GM18526 (cell line): ENCODE results near the gene MS4A10.

Experiments used
- POLR2A ChIP-seq: IDR thresholded peaks from 3 replicates; pipeline ENCODE4 v1.6.1; 2011; ENCODE audit not compliant: insufficient read length; ENCODE audit errors: extremely low read depth

MS4A10 gene

GRCh38 chr11:60762851-60763691 is 22.1 kb upstream of the MS4A10 start:
- no peak for TF ChIP-seq POLR2A

GRCh38 chr11:60763692-60764369 is 21.3 kb upstream of the MS4A10 start:
- peak; percentile 14 for TF ChIP-seq POLR2A

- TF ChIP-seq POLR2A, result no peak
These were observed 20.3 kb upstream of the MS4A10 start for GRCh38 chr11:60764879-60765278.

GRCh38 chr11:60765355-60765754 is 19.8 kb upstream of the MS4A10 start:
- TF ChIP-seq POLR2A, result no peak

GRCh38 chr11:60766547-60766946 is 18.6 kb upstream of the MS4A10 start:
- TF ChIP-seq POLR2A, result no peak

GRCh38 chr11:60767388-60767811 is 17.7 kb upstream of the MS4A10 start:
- TF ChIP-seq POLR2A, result no peak

- TF ChIP-seq POLR2A, result no peak
These were observed 16.9 kb upstream of the MS4A10 start for GRCh38 chr11:60768202-60768601.

GRCh38 chr11:60769273-60769672 is 15.9 kb upstream of the MS4A10 start:
- TF ChIP-seq POLR2A, result no peak

- TF ChIP-seq POLR2A, result no peak
These were observed 15.3 kb upstream of the MS4A10 start for GRCh38 chr11:60769811-60770210.

GRCh38 chr11:60771146-60771545 is 14.0 kb upstream of the MS4A10 start:
- no peak for TF ChIP-seq POLR2A

GRCh38 chr11:60771879-60772525 is 13.1 kb upstream of the MS4A10 start:
- TF ChIP-seq POLR2A, result no peak

GRCh38 chr11:60772666-60773065 is 12.5 kb upstream of the MS4A10 start:
- no peak for TF ChIP-seq POLR2A

GRCh38 chr11:60774726-60775125 is 10.4 kb upstream of the MS4A10 start:
- TF ChIP-seq POLR2A, result no peak

GRCh38 chr11:60775420-60775961 is 9.6 kb upstream of the MS4A10 start:
- TF ChIP-seq POLR2A, result no peak

GRCh38 chr11:60776167-60776566 is 9.0 kb upstream of the MS4A10 start:
- TF ChIP-seq POLR2A, result no peak

- no peak for TF ChIP-seq POLR2A
These were observed 8.0 kb upstream of the MS4A10 start for GRCh38 chr11:60777106-60777505.
